Measurements from ENCODE around the gene QDPR. TPM values are rescaled to one million over a fixed set of nuclear protein-coding genes. Genes with fewer than 3 reads are reported as not detected.

Gene QDPR
- total and polyA plus RNA-seq, 3 experiments from 2014 or later = 36.1 to 54.9 (median 50.9) TPM

DNA sequence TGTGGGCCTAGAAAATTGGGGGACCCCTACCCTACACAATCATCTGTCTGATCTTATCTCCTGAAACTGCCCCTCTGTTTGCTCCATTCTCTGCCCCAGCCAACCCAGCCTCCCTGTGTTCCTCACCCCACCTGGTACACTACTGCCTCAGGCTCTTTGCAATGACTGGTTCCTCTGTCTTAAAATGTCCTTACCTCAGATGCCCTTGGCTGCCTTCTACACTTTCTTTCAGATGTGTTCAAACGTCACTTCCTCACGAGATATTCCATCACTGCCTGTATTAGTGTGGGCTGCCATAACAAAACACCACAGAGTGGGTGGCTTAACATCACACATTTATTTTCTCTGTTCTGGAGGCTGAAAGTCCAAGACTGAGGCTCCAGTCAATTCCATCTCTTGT lies 29.2 kb downstream of the QDPR start:
- ChIA-PET POLR2A (no interaction called here), CTCF (no interaction called here)
- Mint-ChIP-seq H3K36me3 (peaks cover 12 to 37% (median 15%) of the 10 kb centered on the region in 3 donors), H3K4me3 (no peak overlapping the region), H3K27ac (no peak overlapping the region), H3K9me3 (no peaks in the 10 kb centered on the region), H3K27me3 (no peaks in the 10 kb centered on the region), H3K4me1 (no peaks in the 10 kb centered on the region)
- no peaks in the 10 kb centered on the region for H3K4me1 ChIP-seq (ENCODE audit: insufficient read depth, low read length)
- no peak overlapping the region for H3K4me3 ChIP-seq (ENCODE audit: low read length)
- H3K9me3 ChIP-seq (ENCODE audit: low read length) = no peaks in the 10 kb centered on the region
- no peak for DNase-seq
- peaks cover 6% of the 10 kb centered on the region for H3K36me3 ChIP-seq (ENCODE audit: insufficient read depth, low read length)
- no peak overlapping the region for H3K27ac ChIP-seq (ENCODE audit: low read depth, low read length)
- H3K27me3 ChIP-seq (ENCODE audit: insufficient read depth, low read length, poor library complexity, severe bottlenecking) = no peaks in the 10 kb centered on the region

DNA sequence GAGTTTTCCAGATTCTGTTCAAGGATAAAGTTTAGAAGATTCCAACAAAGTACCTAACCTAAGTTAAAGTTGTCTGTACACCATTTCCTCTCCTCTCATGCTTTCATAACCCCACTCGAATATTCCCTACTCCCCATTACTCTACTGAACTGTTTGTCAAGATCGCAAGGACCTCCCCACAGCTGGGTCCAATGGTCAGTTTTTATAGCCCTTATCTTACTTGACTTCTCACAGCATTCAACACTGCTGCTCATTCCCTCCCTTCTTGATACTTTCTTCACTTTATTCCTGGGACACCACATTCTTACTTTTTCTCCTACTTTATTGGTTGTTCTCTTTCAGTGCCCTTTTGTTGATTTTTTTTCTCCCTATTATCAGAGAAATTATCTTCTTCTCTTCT lies 30.9 kb downstream of the QDPR start:
- Histone ChIP-seq H3K27me3 (ENCODE audit: insufficient read depth, low read length, poor library complexity, severe bottlenecking) (no peaks in the 10 kb centered on the region), H3K9me3 (ENCODE audit: low read length) (no peaks in the 10 kb centered on the region), H3K4me1 (ENCODE audit: insufficient read depth, low read length) (no peaks in the 10 kb centered on the region), H3K27ac (ENCODE audit: low read depth, low read length) (no peak overlapping the region), H3K4me3 (ENCODE audit: low read length) (no peak overlapping the region), H3K36me3 (ENCODE audit: insufficient read depth, low read length) (no peaks in the 10 kb centered on the region)
- CTCF ChIA-PET = interaction anchor here (1.3 kb wide), 1 partner anchor 9 kb away, joined by 6 read pairs; no protein-coding TSS in a partner anchor
- no peak overlapping the region for H3K27ac Mint-ChIP-seq
- no peaks in the 10 kb centered on the region for H3K4me1 Mint-ChIP-seq
- no peak overlapping the region for H3K4me3 Mint-ChIP-seq
- H3K27me3 Mint-ChIP-seq = no peaks in the 10 kb centered on the region
- POLR2A ChIA-PET = no interaction called here
- no peak for DNase-seq
- H3K36me3 Mint-ChIP-seq = peaks cover 8 to 24% (median 12%) of the 10 kb centered on the region in 3 donors
- no peaks in the 10 kb centered on the region for H3K9me3 Mint-ChIP-seq

DNA sequence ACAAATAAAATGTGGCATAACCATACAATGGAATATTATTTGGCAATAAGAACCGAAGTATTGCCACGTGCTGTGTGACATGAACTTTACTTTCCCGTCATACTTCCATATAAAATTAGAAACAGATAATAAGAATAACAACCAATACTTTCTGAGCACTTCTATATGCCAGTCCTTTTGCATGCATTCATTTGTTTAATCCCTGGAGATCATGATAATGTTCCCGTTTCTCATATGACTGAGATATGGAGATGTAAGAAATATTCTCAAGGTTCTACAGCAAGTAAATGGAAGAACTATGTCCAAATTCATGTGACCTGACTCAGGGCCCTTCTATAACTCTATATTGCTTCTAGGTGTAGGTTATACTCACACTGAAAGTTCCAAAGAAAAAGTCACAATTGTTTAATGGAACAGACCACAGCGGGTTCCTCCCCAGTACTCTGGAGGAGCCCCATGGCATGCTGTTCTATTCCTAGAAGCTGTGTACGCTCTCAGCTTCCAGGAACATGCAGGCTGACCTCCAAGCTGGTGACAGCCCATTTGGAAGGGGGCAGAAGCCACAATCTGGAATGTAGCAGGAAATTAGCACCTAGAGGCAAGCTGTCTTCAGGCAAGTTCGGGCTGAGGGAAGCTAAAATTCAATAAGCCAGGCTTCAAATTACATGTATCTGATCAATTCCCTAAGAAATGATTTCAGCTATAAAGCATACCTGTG lies 31.5 kb downstream of the QDPR start:
- Mint-ChIP-seq H3K9me3 (no peaks in the 10 kb centered on the region), H3K27me3 (no peaks in the 10 kb centered on the region), H3K27ac (no peak overlapping the region), H3K36me3 (peaks cover 5 to 22% (median 11%) of the 10 kb centered on the region in 3 donors), H3K4me1 (no peaks in the 10 kb centered on the region), H3K4me3 (no peak overlapping the region)
- Histone ChIP-seq H3K36me3 (ENCODE audit: insufficient read depth, low read length) (no peaks in the 10 kb centered on the region), H3K27me3 (ENCODE audit: insufficient read depth, low read length, poor library complexity, severe bottlenecking) (no peaks in the 10 kb centered on the region), H3K27ac (ENCODE audit: low read depth, low read length) (no peak overlapping the region), H3K4me1 (ENCODE audit: insufficient read depth, low read length) (no peaks in the 10 kb centered on the region), H3K4me3 (ENCODE audit: low read length) (no peak overlapping the region), H3K9me3 (ENCODE audit: low read length) (no peaks in the 10 kb centered on the region)
- ChIA-PET POLR2A (no interaction called here), CTCF (interaction anchor here (1.3 kb wide), 1 partner anchor 8 kb away, joined by 6 read pairs; no protein-coding TSS in a partner anchor)
- DNase-seq = no peak

DNA sequence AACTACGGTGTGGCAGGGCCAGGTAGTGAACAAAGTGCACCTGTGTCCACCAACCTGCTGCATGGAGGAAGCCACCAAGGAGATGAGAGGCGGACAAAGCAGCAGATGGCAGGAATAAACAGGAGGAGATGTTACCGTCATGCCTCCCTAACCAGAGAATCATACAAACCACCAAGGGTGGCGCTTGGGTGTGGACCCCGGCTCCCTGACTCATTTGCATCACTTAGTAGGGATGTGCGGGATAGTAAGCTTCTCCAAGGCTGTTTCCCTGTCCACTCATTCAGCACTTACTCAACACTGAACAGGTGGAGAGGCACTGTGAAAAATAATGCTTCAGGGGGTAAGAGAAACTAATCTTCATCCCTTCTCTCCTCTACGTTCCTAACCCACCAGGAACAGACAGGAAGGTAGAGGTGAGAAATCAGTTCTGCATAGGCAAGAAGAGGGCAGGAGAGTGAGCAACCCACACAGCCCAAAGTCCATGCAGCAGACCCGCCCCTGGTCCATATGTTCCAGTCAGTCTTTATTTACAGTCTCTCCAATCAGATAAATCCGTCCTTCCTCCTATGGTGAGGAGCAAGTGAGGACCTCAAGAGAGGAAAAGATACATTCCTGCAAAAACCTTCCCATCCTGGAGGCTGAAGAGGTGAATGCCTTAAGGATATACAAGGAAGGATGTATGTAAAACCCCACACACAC lies 34.0 kb downstream of the QDPR start:
- Mint-ChIP-seq H3K36me3 (peaks cover 0 to 9% (median 6%) of the 10 kb centered on the region in 3 donors), H3K4me1 (no peaks in the 10 kb centered on the region), H3K27ac (no peak overlapping the region), H3K9me3 (no peaks in the 10 kb centered on the region), H3K27me3 (no peaks in the 10 kb centered on the region), H3K4me3 (no peak overlapping the region)
- ChIA-PET POLR2A (no interaction called here), CTCF (no interaction called here)
- no peak overlapping the region for H3K27ac ChIP-seq (ENCODE audit: low read depth, low read length)
- H3K4me3 ChIP-seq (ENCODE audit: low read length) = no peak overlapping the region
- no peaks in the 10 kb centered on the region for H3K27me3 ChIP-seq (ENCODE audit: insufficient read depth, low read length, poor library complexity, severe bottlenecking)
- no peaks in the 10 kb centered on the region for H3K4me1 ChIP-seq (ENCODE audit: insufficient read depth, low read length)
- H3K36me3 ChIP-seq (ENCODE audit: insufficient read depth, low read length) = no peaks in the 10 kb centered on the region
- no peak for DNase-seq
- H3K9me3 ChIP-seq (ENCODE audit: low read length) = no peaks in the 10 kb centered on the region

DNA sequence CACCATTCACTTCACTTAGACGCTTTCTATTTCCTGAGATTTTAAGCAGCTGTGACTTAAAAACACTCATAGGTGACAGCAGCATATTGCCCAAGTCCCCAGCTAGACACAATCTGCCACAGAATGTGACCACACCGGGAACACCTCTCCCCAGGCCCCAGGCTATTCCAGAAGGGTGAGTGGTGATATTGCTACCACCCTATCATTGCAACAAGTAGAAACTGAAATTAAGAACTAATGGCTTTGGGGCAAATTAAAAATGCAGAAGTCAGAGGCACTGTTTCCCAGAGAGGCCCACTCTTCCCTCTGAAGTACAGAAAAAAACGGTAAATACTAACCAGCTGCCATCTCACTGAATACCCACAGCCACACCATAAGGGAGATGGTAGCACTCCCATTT lies 35.0 kb downstream of the QDPR start:
- Histone ChIP-seq H3K27ac (ENCODE audit: low read depth, low read length) (no peak overlapping the region), H3K27me3 (ENCODE audit: insufficient read depth, low read length, poor library complexity, severe bottlenecking) (no peaks in the 10 kb centered on the region), H3K36me3 (ENCODE audit: insufficient read depth, low read length) (no peaks in the 10 kb centered on the region), H3K4me1 (ENCODE audit: insufficient read depth, low read length) (no peaks in the 10 kb centered on the region), H3K4me3 (ENCODE audit: low read length) (no peak overlapping the region), H3K9me3 (ENCODE audit: low read length) (no peaks in the 10 kb centered on the region)
- DNase-seq = no peak
- CTCF ChIA-PET = no interaction called here
- peaks cover 0 to 4% (median 0%) of the 10 kb centered on the region in 3 donors for H3K4me1 Mint-ChIP-seq
- H3K4me3 Mint-ChIP-seq = no peak overlapping the region
- H3K36me3 Mint-ChIP-seq = peaks cover 0 to 9% (median 6%) of the 10 kb centered on the region in 3 donors
- peak overlapping the region in 1 of 8 donors; percentile 48 for H3K27ac Mint-ChIP-seq
- H3K9me3 Mint-ChIP-seq = no peaks in the 10 kb centered on the region
- H3K27me3 Mint-ChIP-seq = no peaks in the 10 kb centered on the region
- POLR2A ChIA-PET = no interaction called here

DNA sequence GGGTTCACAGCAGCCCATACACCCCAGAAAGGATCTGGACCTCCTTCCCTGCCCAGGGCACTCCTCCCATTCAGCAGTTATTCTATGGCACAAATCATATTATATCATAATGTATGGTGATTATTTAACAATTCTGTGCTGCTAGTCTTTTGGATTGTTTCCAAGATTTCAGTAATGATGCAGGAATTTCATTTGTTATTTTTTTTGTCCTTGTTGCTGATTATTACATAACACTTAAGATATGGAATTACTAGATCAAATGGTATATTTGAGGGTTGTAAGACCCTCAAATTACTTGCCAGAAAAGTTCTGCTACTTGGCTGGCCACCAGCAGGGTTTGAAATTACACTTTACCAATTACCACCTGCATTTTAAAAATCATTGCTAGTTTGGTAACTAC lies 36.4 kb downstream of the QDPR start:
- H3K27me3 ChIP-seq (ENCODE audit: insufficient read depth, low read length, poor library complexity, severe bottlenecking) = no peaks in the 10 kb centered on the region
- H3K9me3 ChIP-seq (ENCODE audit: low read length) = no peaks in the 10 kb centered on the region
- Mint-ChIP-seq H3K27ac (no peak overlapping the region), H3K27me3 (peaks cover 0 to 2% of the 10 kb centered on the region in 2 donors), H3K36me3 (peaks cover 0 to 12% (median 6%) of the 10 kb centered on the region in 3 donors), H3K4me1 (peaks cover 0 to 4% (median 0%) of the 10 kb centered on the region in 3 donors), H3K4me3 (no peak overlapping the region), H3K9me3 (no peaks in the 10 kb centered on the region)
- DNase-seq = no peak
- no peaks in the 10 kb centered on the region for H3K4me1 ChIP-seq (ENCODE audit: insufficient read depth, low read length)
- no peak overlapping the region for H3K27ac ChIP-seq (ENCODE audit: low read depth, low read length)
- H3K36me3 ChIP-seq (ENCODE audit: insufficient read depth, low read length) = no peaks in the 10 kb centered on the region
- H3K4me3 ChIP-seq (ENCODE audit: low read length) = no peak overlapping the region
- ChIA-PET CTCF (interaction anchor here (1.6 kb wide), 1 partner anchor 10 kb away, joined by 3 read pairs; no protein-coding TSS in a partner anchor), POLR2A (no interaction called here)

DNA sequence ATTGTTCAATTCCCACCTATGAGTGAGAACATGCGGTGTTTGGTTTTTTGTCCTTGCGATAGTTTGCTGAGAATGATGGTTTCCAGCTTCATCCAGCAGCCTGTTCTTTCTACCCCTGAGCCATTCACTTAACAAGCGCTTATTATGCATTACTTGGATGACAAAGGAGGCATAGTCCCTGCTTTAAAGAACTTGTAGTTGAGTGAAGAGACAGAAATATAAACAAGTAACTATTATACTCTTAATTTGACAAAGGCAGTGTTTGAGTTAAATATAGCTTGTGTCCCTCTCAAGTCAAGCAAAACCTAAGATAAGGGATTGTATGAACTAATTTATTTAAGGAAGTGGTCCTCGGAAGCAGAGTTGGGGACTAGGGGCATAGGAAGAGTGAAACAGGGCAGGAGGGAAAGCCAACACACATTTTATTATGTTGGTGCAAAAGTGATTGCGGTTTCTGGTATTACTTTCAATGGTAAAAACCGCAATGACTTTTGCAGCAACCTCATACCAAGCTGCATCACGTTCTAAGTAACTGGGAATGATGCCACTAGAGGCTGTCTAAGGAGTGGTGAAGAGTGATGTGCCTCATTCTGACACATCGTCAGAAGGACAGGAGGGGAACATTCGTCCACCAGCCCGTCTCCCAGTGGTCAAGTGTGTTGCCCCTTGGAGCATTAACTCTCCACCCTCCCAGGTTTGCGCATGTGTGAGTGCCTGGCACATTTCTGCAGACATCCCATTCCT lies 41.8 kb downstream of the QDPR start:
- Mint-ChIP-seq H3K4me1 (peaks cover 0 to 4% (median 0%) of the 10 kb centered on the region in 3 donors), H3K4me3 (no peak overlapping the region), H3K9me3 (no peaks in the 10 kb centered on the region), H3K27me3 (peaks cover 0 to 2% of the 10 kb centered on the region in 2 donors), H3K27ac (peak overlapping the region in 1 of 8 donors; percentile 77), H3K36me3 (peaks cover 0 to 7% (median 0%) of the 10 kb centered on the region in 3 donors)
- Histone ChIP-seq H3K4me1 (ENCODE audit: insufficient read depth, low read length) (no peaks in the 10 kb centered on the region), H3K27me3 (ENCODE audit: insufficient read depth, low read length, poor library complexity, severe bottlenecking) (no peaks in the 10 kb centered on the region), H3K36me3 (ENCODE audit: insufficient read depth, low read length) (no peaks in the 10 kb centered on the region), H3K27ac (ENCODE audit: low read depth, low read length) (no peak overlapping the region), H3K4me3 (ENCODE audit: low read length) (no peak overlapping the region), H3K9me3 (ENCODE audit: low read length) (no peaks in the 10 kb centered on the region)
- CTCF ChIA-PET = no interaction called here
- POLR2A ChIA-PET = no interaction called here
- no peak for DNase-seq
